Small intestine (tissue), 7 donors: ENCODE results near the gene NUBP2. TPM values are rescaled to one million over a fixed set of nuclear protein-coding genes. Genes with fewer than 3 reads are reported as not detected.

Experiments used
- DNase-seq, 2 donors: peaks; one replicate each; pipeline versions ENCODE4 v3.0.0 to v3.0.0-alpha.2; 2013
- FAIRE-seq: peaks from 2 replicates; lab custom pipeline; 2012; peaks lifted over from hg19 to GRCh38; lab: Jason Lieb, UNC
- H3K27ac ChIP-seq, 3 donors: one replicate each; pipeline ENCODE4 v1.5.1; 2013; ENCODE audit warnings: low read length in 2 of 3, mild to moderate bottlenecking in 2 of 3, control low read depth in 1 of 3, inconsistent platforms in 1 of 3, low read depth in 1 of 3, moderate library complexity in 1 of 3
- H3K27me3 ChIP-seq, 3 donors: one replicate each; pipeline ENCODE4 v1.6.1; 2013; ENCODE audit warnings: low read length in 3 of 3, inconsistent platforms in 1 of 3; ENCODE audit not compliant: control insufficient read depth in 3 of 3, insufficient read depth in 3 of 3
- H3K36me3 ChIP-seq, 3 donors: one replicate each; pipeline ENCODE4 v1.6.1; 2013; ENCODE audit warnings: low read length in 3 of 3, inconsistent platforms in 1 of 3, low read depth in 1 of 3, mild to moderate bottlenecking in 1 of 3, moderate library complexity in 1 of 3; ENCODE audit not compliant: control insufficient read depth in 3 of 3, insufficient read depth in 2 of 3
- H3K4me1 ChIP-seq, 3 donors: one replicate each; pipeline ENCODE4 v1.6.1; 2013; ENCODE audit warnings: low read length in 2 of 3, inconsistent platforms in 1 of 3, low read depth in 1 of 3, mild to moderate bottlenecking in 1 of 3, moderate library complexity in 1 of 3; ENCODE audit not compliant: control insufficient read depth in 3 of 3, insufficient read depth in 2 of 3
- H3K4me3 ChIP-seq, 3 donors: one replicate each; pipeline ENCODE4 v1.5.1; 2013; ENCODE audit warnings: low read length in 3 of 3, control low read depth in 1 of 3, inconsistent platforms in 1 of 3, low read depth in 1 of 3, mild to moderate bottlenecking in 1 of 3, moderate library complexity in 1 of 3
- H3K9me3 ChIP-seq, 2 donors: one replicate each; pipeline ENCODE4 v1.6.1; 2013; ENCODE audit warnings: low read depth in 1 of 2, low read length in 1 of 2; ENCODE audit not compliant: control insufficient read depth in 2 of 2, insufficient read depth in 1 of 2
- WGBS, 3 donors: extraction: QIAGEN DNeasy Blood & Tissue Kit; methylation state at CpG; one replicate each; pipeline ENCODE4 v1.1.7; 2013; 5-methylcytosine and 5-hydroxymethylcytosine counted together
- polyA plus RNA-seq, 4 donors: library from polyadenylated mRNA; stranded (reverse) in 3 of 4; unstranded in 1 of 4; fragments of 200-250 nt in 3 of 4; fragments of 120-200 nt in 1 of 4; gene quantifications; one replicate each; pipeline versions ENCODE4 v1.2.1 to v1.2.3, GENCODE V29; 2013
- donor health status: healthy with polysubstance abuse.
- donor health status: control.
- donor health status: control.
- donor health status: Bipolar disorder and iron deficiency.
- donor health status: healthy.

NUBP2 gene
- polyA plus RNA-seq, 4 donors: 38.6 to 70.7 (median 61.8) TPM

GRCh38 chr16:1776672-1776955 lies 6.1 kb upstream of the NUBP2 start:
- WGBS, 3 donors: 83 to 87% (median 84%) methylated on average over 13 of the region's 13 CpGs
- FAIRE-seq: no peak
- DNase-seq: no peak
- peaks cover 3 to 33% (median 10%) of the 10 kb centered on the region in 3 donors for H3K4me1 ChIP-seq
- H3K36me3 ChIP-seq: peaks cover 4 to 81% (median 5%) of the 10 kb centered on the region in 3 donors
- no peaks in the 10 kb centered on the region for H3K9me3 ChIP-seq
- H3K27ac ChIP-seq: no peak overlapping the region
- no peaks in the 10 kb centered on the region for H3K27me3 ChIP-seq
- no peak overlapping the region for H3K4me3 ChIP-seq

- 90 to 93% (median 93%) methylated on average over 18 to 22 of the region's 22 CpGs for WGBS, 3 donors
Measured at GRCh38 chr16:1776991-1777374, 5.8 kb upstream of the NUBP2 start.

DNA sequence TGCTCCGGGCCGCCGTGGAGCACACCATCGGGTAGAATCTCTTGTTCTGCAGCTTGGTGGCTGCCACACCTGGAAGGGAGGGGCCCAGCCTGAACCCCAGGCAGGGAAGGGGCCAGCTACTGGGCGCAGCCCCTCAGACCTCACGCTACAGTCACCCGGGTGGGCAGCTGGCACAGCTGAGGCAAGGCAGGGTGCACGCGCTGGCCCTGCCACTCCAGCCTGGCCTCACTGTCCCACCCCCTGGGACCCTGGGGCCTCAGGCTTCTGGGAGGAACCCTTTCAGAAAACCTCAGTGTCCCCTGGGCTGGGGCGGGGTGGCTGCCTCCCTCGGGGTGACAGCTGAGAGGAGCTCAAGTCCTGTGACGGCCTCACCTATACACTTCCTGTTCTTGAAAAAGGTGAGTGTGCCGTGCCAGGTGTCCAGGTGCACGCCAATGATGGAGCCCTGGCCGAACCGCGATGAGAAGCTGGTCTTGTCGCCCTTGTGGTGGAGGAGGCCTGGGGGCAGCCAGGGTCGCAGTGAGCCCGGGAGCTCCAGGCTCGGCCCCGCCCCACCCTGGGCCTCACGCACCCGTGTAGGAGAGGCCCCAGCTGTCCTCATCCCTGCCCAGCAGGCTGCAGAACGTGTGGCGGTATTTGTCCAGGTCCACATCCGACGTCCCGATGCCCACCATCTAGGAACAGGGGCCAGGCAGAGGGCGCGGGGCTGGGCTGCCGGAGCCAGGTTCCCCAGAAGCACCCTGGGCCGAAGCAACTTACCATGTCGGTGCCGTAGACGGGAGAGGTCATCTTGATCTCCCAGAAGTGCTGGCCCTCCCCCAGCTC lies 5.2 kb upstream of the NUBP2 start:
- H3K27me3 ChIP-seq: no peaks in the 10 kb centered on the region
- peaks cover 4 to 74% (median 5%) of the 10 kb centered on the region in 3 donors for H3K36me3 ChIP-seq
- 77 to 79% (median 78%) methylated on average over 33 to 36 of the region's 36 CpGs for WGBS, 3 donors
- H3K27ac ChIP-seq: no peak overlapping the region
- peaks cover 3 to 33% (median 10%) of the 10 kb centered on the region in 3 donors for H3K4me1 ChIP-seq
- no peaks in the 10 kb centered on the region for H3K9me3 ChIP-seq
- DNase-seq (no peak), FAIRE-seq (no peak)
- no peak overlapping the region for H3K4me3 ChIP-seq

More at GRCh38 chr16:1776991-1777374, 5.8 kb upstream of the NUBP2 start:
- H3K9me3 ChIP-seq: no peaks in the 10 kb centered on the region
- no peaks in the 10 kb centered on the region for H3K27me3 ChIP-seq
- no peak for DNase-seq
- peaks cover 4 to 78% (median 5%) of the 10 kb centered on the region in 3 donors for H3K36me3 ChIP-seq
- H3K4me1 ChIP-seq: peaks cover 3 to 33% (median 10%) of the 10 kb centered on the region in 3 donors
- no peak for FAIRE-seq
- no peak overlapping the region for H3K4me3 ChIP-seq
- no peak overlapping the region for H3K27ac ChIP-seq

DNA sequence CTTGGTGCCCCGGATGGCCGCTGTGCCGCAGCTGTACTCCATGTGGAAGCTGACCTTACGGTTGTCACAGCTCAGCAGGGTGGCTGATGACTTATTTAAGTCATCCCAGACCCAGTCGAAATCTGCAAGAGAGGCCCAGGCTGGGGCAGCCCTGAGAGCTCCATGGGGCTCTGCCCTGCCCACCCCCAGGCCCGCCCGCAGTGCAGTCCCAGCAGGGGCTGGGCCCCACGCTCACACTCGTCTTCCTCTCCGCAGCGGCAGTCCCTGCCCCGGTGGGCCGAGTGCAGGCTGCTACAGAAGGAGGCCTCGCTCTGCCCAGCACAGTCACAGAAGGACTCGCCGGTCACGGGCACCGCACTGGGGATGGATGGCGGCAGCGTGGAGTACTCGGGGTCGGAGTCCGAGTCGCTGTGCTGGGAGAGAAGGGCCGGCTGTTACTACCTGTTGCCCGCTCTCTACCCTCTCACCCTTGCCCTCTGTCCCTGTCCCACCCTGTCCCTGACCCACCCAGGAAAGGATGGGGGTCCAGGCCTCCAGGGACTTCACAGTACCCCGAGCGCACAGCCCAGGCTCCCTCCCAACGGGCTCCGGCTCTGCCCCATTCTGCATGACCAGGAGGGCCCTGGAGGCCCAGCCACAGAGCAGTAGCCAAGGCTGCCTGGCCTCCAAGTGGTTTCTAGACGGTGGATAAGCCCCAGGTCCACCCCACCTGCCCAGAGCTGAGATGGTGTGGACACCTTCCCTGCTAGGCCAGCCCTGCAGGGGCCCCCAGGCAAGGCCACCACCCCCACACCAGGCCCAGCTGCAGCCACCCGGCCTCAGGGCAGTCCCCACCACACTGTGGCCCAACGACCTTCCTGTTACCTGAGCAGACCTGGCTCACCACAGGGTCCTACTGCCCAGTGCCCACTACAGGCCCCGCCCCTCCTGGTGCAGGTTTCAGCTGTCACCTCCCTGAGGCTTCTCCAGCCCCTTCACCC lies 4.3 kb upstream of the NUBP2 start:
- Histone ChIP-seq H3K36me3 (peaks cover 4 to 74% (median 5%) of the 10 kb centered on the region in 3 donors), H3K4me1 (peaks cover 3 to 33% (median 10%) of the 10 kb centered on the region in 3 donors), H3K27ac (no peak overlapping the region), H3K4me3 (no peak overlapping the region), H3K9me3 (no peaks in the 10 kb centered on the region), H3K27me3 (no peaks in the 10 kb centered on the region)
- FAIRE-seq: no peak
- DNase-seq: peak in 1 of 2 donors; percentile 44
- 75 to 80% (median 79%) methylated on average over 34 of the region's 34 CpGs for WGBS, 3 donors

- Histone ChIP-seq H3K27me3 (no peaks in the 10 kb centered on the region), H3K27ac (no peak overlapping the region), H3K4me3 (no peak overlapping the region), H3K4me1 (peaks cover 3 to 34% (median 7%) of the 10 kb centered on the region in 3 donors), H3K36me3 (peaks cover 4 to 74% (median 5%) of the 10 kb centered on the region in 3 donors), H3K9me3 (no peaks in the 10 kb centered on the region)
- DNase-seq: no peak
- FAIRE-seq: no peak
- WGBS, 3 donors: 84 to 87% (median 86%) methylated on average over 8 of the region's 8 CpGs
Measured at GRCh38 chr16:1779234-1779701, 3.5 kb upstream of the NUBP2 start.

DNA sequence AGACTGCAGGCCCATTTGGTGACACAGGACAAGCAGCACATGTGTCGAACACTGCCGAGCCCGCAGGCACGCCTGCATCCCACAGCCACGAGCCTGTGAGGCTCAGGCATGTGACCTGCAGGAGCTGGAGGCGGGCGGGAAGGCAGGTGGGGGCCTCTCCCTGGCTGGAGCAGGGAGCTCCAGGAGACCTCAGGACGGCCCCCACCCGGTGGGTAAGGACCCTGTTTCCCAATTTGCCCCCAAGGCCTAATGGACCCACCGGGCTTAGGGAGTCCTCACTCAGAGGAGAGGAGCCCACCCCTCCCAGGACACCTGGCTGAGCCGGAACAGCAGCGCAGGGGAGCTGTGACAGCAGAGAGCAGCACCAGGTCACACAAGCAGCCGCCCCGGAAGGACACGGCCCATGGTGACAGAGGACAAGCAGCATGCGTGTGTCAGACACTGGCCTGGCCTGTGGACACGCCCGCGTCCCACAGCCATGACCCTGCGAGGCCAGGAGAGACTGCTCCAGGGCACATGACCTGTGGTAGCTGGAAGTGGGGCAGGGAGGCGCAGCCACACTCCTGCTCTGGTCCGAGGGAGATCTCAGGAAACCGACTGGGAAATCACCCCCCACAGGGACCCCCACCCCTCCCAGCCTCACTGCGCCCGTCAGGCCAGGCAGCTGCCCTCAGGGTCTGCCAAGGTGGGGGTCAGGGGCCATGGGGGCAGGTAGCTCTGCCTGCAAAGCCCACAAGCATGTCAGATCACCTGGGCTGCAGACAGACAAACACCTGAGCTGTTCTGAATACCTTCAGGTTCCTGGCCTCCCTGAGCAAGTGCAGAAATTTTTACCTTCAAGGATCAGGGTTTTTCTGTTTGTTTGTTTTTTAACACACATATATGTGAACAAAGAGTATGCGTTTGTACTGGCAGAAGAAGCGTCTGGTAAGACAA lies 2.8 kb upstream of the NUBP2 start:
- H3K27ac ChIP-seq: no peak overlapping the region
- FAIRE-seq: no peak
- H3K4me3 ChIP-seq: no peak overlapping the region
- no peak for DNase-seq
- peaks cover 3 to 27% (median 5%) of the 10 kb centered on the region in 3 donors for H3K4me1 ChIP-seq
- WGBS, 3 donors: 79 to 85% (median 81%) methylated on average over 27 of the region's 27 CpGs
- H3K36me3 ChIP-seq: peaks cover 4 to 71% (median 5%) of the 10 kb centered on the region in 3 donors
- H3K9me3 ChIP-seq: no peaks in the 10 kb centered on the region
- no peaks in the 10 kb centered on the region for H3K27me3 ChIP-seq

- 79 to 85% (median 81%) methylated on average over 6 of the region's 6 CpGs for WGBS, 3 donors
- Histone ChIP-seq H3K27ac (no peak overlapping the region), H3K27me3 (no peaks in the 10 kb centered on the region), H3K4me1 (peaks cover 3 to 26% (median 5%) of the 10 kb centered on the region in 3 donors), H3K36me3 (peaks cover 4 to 70% (median 5%) of the 10 kb centered on the region in 3 donors), H3K9me3 (no peaks in the 10 kb centered on the region), H3K4me3 (peak overlapping the region in 1 of 3 donors; percentile 77)
- no peak for FAIRE-seq
- DNase-seq: no peak
Measured at GRCh38 chr16:1780677-1781072, 2.1 kb upstream of the NUBP2 start.
